ENCODE results near the gene GRAP2. TPM values are rescaled to one million over a fixed set of nuclear protein-coding genes. Genes with fewer than 3 reads are reported as not detected.

GRAP2 gene
- total RNA-seq, 1 experiment from 2014 or later = not detected

- no peaks in the 10 kb centered on the region for H3K9me3 ChIP-seq (ENCODE audit: low read length)
- no TSS peak for BruUV-seq (replicated peaks)
- no peak overlapping the region for H3K27ac ChIP-seq (ENCODE audit: low read length)
- H3K4me3 ChIP-seq (ENCODE audit: low read length) = no peak overlapping the region
- no peaks in the 10 kb centered on the region for H3K36me3 ChIP-seq (ENCODE audit: low read depth, low read length)
- H2AFZ ChIP-seq (ENCODE audit: low read length) = no peak overlapping the region
- ATAC-seq (no peak), DNase-seq (no peak)
- peaks cover 70% of the 10 kb centered on the region for H3K27me3 ChIP-seq (ENCODE audit: low read length)
- intact Hi-C loops (cut with micrococcal nuclease) = no loop called here
- H3K9ac ChIP-seq (ENCODE audit: low read length) = no peak overlapping the region
- CTCF ChIA-PET = no interaction called here
- no peaks in the 10 kb centered on the region for H3K9me2 ChIP-seq (replicated peaks; ENCODE audit: low read length)
- H3K79me2 ChIP-seq (ENCODE audit: low read length) = no peaks in the 10 kb centered on the region
- no peaks in the 10 kb centered on the region for H4K20me1 ChIP-seq (ENCODE audit: low read length)
- H3K4me2 ChIP-seq (ENCODE audit: low read length) = no peak overlapping the region
- no peaks in the 10 kb centered on the region for H3K4me1 ChIP-seq (ENCODE audit: insufficient read depth, low read length)
- POLR2A ChIA-PET (ENCODE audit: unreplicated experiment) = no interaction called here
- no peaks in the 10 kb centered on the region for H3F3A ChIP-seq (ENCODE audit: low read length, unreplicated experiment)
- TF ChIP-seq CTCF (conservative IDR thresholded peaks at IDR 0.05; ENCODE audit: low read depth, low read length) (no peak), EZH2phosphoT487 (IDR thresholded peaks at IDR 0.05; ENCODE audit: borderline replicate concordance, low read length) (no peak), EZH2 (IDR thresholded peaks at IDR 0.05; ENCODE audit: low read length, unreplicated experiment) (no peak)
Observed at GRCh38 chr22:39917197-39917643, 16.3 kb downstream of the GRAP2 start.

- Histone ChIP-seq H4K20me1 (ENCODE audit: low read length) (no peaks in the 10 kb centered on the region), H3K36me3 (ENCODE audit: low read depth, low read length) (no peaks in the 10 kb centered on the region), H2AFZ (ENCODE audit: low read length) (no peak overlapping the region), H3K9me2 (replicated peaks; ENCODE audit: low read length) (no peaks in the 10 kb centered on the region), H3K4me3 (ENCODE audit: low read length) (no peak overlapping the region), H3K9ac (ENCODE audit: low read length) (no peak overlapping the region), H3F3A (ENCODE audit: low read length, unreplicated experiment) (no peaks in the 10 kb centered on the region), H3K27me3 (ENCODE audit: low read length) (peaks cover 70% of the 10 kb centered on the region), H3K4me2 (ENCODE audit: low read length) (no peak overlapping the region), H3K79me2 (ENCODE audit: low read length) (no peaks in the 10 kb centered on the region), H3K27ac (ENCODE audit: low read length) (no peak overlapping the region), H3K4me1 (ENCODE audit: insufficient read depth, low read length) (no peaks in the 10 kb centered on the region), H3K9me3 (ENCODE audit: low read length) (no peaks in the 10 kb centered on the region)
- BruUV-seq (replicated peaks) = no TSS peak
- intact Hi-C loops (cut with micrococcal nuclease) = no loop called here
- POLR2A ChIA-PET (ENCODE audit: unreplicated experiment) = no interaction called here
- CTCF ChIA-PET = no interaction called here
- TF ChIP-seq CTCF (conservative IDR thresholded peaks at IDR 0.05; ENCODE audit: low read depth, low read length) = no peak
- no peak for DNase-seq
- no peak for ATAC-seq
Observed at GRCh38 chr22:39917776-39918495, 17.1 kb downstream of the GRAP2 start.

- Histone ChIP-seq H3K27me3 (ENCODE audit: low read length) (peaks cover 74% of the 10 kb centered on the region), H3K9me2 (replicated peaks; ENCODE audit: low read length) (no peaks in the 10 kb centered on the region), H3K36me3 (ENCODE audit: low read depth, low read length) (no peaks in the 10 kb centered on the region), H3K9ac (ENCODE audit: low read length) (no peak overlapping the region), H3K4me1 (ENCODE audit: insufficient read depth, low read length) (no peaks in the 10 kb centered on the region), H3K4me3 (ENCODE audit: low read length) (no peak overlapping the region), H2AFZ (ENCODE audit: low read length) (no peak overlapping the region), H3K9me3 (ENCODE audit: low read length) (no peaks in the 10 kb centered on the region), H3K4me2 (ENCODE audit: low read length) (no peak overlapping the region), H3K79me2 (ENCODE audit: low read length) (no peaks in the 10 kb centered on the region), H3F3A (ENCODE audit: low read length, unreplicated experiment) (no peaks in the 10 kb centered on the region), H4K20me1 (ENCODE audit: low read length) (no peaks in the 10 kb centered on the region), H3K27ac (ENCODE audit: low read length) (no peak overlapping the region)
- intact Hi-C loops (cut with micrococcal nuclease) = no loop called here
- no peak for DNase-seq
- CTCF ChIA-PET = no interaction called here
- POLR2A ChIA-PET (ENCODE audit: unreplicated experiment) = no interaction called here
- no peak for TF ChIP-seq EZH2 (IDR thresholded peaks at IDR 0.05; ENCODE audit: low read length, unreplicated experiment)
- no peak for TF ChIP-seq EZH2phosphoT487 (IDR thresholded peaks at IDR 0.05; ENCODE audit: borderline replicate concordance, low read length)
- no peak for TF ChIP-seq CTCF (conservative IDR thresholded peaks at IDR 0.05; ENCODE audit: low read depth, low read length)
- no peak for ATAC-seq
- BruUV-seq (replicated peaks) = no TSS peak
Observed at GRCh38 chr22:39920134-39920743, 19.4 kb downstream of the GRAP2 start.

Measured in PC-3 (cell line).